COLO668 (cell line): ENCODE results near the gene SPTBN4.
"Not testable (repeated sequence)": the region's sequence is repeated elsewhere in the genome, so short reads cannot be mapped to it uniquely, and the experiment has no call there.

Experiments
- DNase-seq: peaks from one replicate; lab custom pipeline; 2025; ENCODE audit not compliant: unreplicated experiment; lab: John Stamatoyannopoulos, UW

The SPTBN4 gene

GRCh38 chr19:40464059-40465024 lies 2.5 kb upstream of the SPTBN4 start:
- peak; percentile 73 for DNase-seq

GRCh38 chr19:40465025-40465556 lies 1.7 kb upstream of the SPTBN4 start:
- peak; percentile 30 for DNase-seq

DNA sequence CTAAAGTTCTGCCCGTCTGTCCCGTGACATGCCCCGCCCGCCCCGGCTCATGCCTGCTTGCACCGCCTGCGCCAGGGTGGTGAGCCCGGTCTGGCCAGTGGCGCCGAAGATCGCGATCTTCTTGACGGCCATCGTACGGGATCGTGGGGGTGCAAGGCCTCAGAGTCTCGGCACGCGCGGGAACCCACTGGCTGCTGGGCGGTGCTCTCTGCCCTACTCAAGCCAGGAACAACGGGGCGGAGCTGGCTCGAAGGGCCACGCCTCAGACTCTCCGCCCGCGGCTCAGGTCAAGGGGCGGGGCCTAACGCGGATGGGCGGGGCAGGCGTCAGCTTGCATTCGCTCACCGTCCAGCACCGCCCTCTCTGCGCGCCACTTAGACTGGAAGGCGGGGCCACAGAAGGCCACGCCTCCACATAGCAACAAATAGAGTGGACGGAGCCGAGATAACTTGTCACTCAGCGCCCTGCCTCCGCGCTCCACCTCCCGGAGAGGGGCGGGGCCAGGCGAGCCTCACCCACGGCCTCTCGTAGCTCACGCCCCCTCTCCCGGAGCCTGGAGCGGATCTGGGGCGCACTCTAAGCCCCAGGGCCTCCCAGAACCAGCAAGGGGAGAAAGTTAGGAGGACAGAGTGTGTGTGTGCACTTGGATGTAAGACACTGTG lies 1.1 kb upstream of the SPTBN4 start, which contains the start of gene BLVRB:
Gene BLVRB (minus strand): TSS at position 189 of the 662 bp plus-strand sequence. CDS start 57 bp downstream, at position 132.
- DNase-seq = peak; percentile 93

GRCh38 chr19:40466219-40466984 lies 399 bp upstream of the SPTBN4 start:
- peak; percentile 30 for DNase-seq

DNA sequence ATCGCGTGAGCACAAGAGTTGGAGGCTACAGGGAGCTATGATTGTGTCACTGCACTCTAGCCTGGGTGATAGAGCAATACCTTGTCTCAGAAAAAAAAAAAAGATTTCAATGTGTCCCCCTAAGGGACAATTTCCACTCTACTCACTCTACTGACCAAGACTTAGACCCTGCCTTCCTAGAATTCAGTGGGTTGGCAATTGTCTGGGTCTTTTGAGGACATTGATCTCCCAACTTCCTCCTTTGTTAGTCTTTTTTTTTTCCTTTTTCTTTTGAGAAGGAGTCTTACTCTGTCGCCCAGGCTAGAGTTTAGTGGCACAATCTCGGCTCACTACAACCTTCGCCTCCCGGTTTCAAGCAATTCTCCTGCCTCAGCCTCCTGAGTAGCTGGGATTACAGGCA lies 2.2 kb downstream of the SPTBN4 start:
- DNase-seq = no peak

- DNase-seq = no peak
These were observed 4.3 kb downstream of the SPTBN4 start for GRCh38 chr19:40471111-40471510.

GRCh38 chr19:40472516-40472915 lies 5.7 kb downstream of the SPTBN4 start:
- DNase-seq = no peak

- no peak for DNase-seq
These were observed 7.9 kb downstream of the SPTBN4 start for GRCh38 chr19:40474737-40475136.

GRCh38 chr19:40475878-40476644 lies 9.3 kb downstream of the SPTBN4 start:
- not testable (repeated sequence) for DNase-seq

DNA sequence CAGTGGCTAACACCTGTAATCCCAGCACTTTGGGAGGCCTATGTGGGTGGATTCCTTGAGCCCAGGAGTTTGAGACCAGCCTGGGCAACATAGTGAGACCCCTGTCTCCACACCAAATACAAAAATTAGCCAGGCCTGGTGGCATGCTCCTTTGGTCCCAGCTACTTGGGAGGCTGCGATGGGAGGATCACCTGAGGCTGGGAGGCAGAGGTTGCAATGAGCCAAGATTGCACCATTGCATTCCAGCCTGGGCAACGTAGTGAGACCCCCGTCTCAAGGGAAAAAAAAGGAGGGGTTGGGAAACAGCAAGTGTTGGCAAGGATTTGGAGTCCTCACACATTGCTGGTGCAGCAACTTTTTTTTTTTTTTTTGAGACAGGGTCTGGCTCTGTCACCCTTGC lies 19.2 kb downstream of the SPTBN4 start:
- DNase-seq = no peak

DNA sequence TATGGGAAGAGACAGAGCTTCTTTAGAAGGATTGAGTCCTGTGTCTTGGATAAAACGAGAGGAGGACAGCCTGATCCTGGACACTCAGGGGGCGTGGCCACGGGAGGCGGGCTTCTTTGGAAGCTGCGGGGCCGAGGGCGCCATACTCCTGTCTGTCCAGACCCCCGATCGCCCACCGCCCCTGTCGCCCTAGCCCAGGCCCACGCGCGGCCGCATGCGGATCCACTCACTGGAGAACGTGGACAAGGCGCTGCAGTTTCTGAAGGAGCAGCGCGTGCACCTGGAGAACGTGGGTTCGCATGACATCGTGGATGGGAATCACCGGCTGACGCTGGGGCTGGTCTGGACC lies 23.1 kb downstream of the SPTBN4 start:
- DNase-seq = no peak

- no peak for DNase-seq
These were observed 25.5 kb downstream of the SPTBN4 start for GRCh38 chr19:40492274-40492673.

DNA sequence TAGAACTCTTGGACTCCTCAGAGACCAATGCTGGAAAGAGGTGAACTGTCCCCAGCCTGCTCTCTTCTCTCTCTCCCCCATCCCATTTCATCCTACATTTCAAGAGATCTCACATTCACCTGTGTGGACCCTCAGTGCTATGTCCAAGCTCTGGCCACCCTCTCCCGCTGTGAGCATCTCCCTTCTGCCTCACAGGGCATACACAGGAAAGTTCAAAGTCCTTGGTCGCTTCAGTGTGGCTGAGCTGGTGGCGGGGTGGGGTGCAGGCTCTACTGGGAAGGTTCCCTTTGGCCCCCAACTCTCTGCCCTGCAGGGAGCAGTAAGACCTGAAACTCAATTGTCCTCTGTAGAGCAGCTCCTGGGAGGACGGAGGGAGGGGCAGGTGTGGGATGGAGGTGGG lies 27.0 kb downstream of the SPTBN4 start:
- no peak for DNase-seq

DNA sequence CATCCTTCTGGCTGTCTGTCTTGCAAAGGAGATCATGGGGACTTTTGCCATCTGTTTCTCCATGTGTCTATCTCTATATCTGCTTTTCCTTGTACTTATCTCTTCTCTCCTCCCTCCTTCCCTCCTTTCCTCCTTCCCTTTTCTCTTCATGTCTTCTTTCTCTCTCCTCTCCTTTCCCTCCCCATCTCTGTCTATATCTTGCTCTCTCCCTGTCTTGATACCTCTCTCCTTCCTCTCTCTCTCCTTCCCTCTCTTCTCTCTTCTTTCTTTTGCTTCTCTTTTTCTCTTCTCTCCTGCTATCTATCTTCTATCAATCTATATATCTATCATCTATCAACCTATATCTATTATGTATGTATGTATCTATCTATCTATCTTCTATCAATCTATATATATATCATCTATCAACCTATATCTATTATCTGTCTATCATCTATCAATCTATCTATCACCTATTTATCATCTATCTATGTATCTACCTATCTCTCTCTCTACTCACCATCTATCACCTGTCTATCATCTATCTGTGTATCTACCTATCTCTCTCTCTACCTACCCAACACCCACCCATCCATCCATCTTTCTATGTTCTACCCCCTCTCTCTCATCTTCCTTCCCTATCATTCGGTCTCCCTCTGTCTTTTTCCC lies 27.5 kb downstream of the SPTBN4 start:
- DNase-seq = no peak

DNA sequence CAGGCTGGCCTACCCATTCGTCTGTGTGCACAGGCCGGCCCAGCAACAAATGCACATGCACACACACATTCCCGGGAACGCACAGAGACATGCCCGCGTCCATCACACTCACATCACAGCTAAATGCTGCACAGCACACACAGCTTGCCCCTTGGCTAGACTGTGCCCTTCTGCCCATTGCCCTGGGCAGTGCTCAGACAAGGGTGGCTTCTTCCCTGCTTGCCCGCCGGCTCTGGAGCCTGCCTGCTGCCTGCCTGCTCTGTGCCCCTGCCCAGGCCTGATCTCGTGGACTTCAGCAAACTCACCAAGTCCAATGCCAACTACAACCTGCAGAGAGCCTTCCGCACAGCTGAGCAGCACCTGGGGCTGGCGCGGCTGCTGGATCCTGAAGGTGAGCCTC lies 30.4 kb downstream of the SPTBN4 start:
- no peak for DNase-seq

DNA sequence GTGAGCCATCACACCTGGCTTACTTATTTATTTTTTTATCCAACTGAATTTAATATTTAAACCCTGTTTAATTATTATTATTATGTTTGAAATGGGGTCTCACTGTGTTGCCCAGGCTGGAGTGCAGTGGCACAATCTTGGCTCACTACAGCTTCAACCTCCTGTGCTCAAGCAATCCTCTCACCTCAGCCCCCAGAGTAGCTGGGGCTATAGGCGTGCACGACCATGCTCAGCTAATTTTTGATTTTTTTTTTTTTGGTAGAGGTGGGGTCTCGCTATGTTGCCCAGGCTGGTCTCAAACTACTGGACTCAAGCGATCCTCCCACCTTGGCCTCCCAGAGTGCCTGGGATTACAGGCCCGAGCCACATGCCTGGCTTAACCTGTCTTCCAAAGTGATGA lies 32.5 kb downstream of the SPTBN4 start:
- DNase-seq = no peak

- not testable (repeated sequence) for DNase-seq
These were observed 34.1 kb downstream of the SPTBN4 start for GRCh38 chr19:40500678-40501530.

GRCh38 chr19:40501599-40501998 lies 34.8 kb downstream of the SPTBN4 start:
- no peak for DNase-seq

DNA sequence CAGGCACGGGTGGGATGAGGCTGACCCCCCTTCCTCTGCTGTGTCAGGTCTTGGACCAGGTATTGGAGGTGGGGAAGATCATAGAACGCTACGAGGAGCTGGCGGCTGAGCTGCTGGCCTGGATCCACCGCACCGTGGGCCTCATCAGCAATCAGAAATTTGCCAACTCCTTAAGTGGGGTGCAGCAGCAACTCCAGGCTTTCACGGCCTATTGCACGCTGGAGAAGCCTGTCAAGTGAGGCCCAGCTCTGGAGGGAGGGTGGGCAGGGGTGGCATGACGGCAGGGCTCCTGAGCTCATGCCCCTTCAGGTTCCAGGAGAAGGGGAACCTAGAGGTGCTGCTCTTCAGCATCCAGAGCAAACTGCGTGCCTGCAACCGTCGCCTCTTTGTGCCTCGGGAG lies 35.3 kb downstream of the SPTBN4 start:
- no peak for DNase-seq
